IMR-90 (cell line): ENCODE data around the gene BPI. TPM values are rescaled to one million over a fixed set of nuclear protein-coding genes. Genes with fewer than 3 reads are reported as not detected.

Experiments used
- ATAC-seq: fragments of 200-7000 bp; cut with Tn5 transposase; 2 replicates; pipeline ENCODE4 v1.9.1; 2020; ENCODE audit warnings: low read depth, mild to moderate bottlenecking, moderate library complexity
- BruUV-seq: library from RNA; stranded (reverse); fragments of 400-500 nt; replicated peaks from 2 replicates; lab custom pipeline; 2021; lab: Mats Ljungman, UMichigan
- CTCF ChIA-PET: fragments of 300-600 bp; formaldehyde crosslinking; extraction: SDS; loops from one replicate; lab custom pipeline; 2021; ENCODE audit warnings: antibody characterized with exemption; lab: Yijun Ruan, JAX
- POLR2A ChIA-PET: fragments of 300-600 bp; sonication (Branson Sonifier 250); formaldehyde crosslinking; loops from one replicate; lab custom pipeline; 2022; ENCODE audit warnings: antibody characterized with exemption; ENCODE audit not compliant: unreplicated experiment; lab: Charles Lee
- DNase-seq: peaks from one replicate; pipeline ENCODE4 v3.0.0; 2013
- H2AFZ ChIP-seq: replicated peaks from 2 replicates; pipeline ENCODE3; 2013; ENCODE audit warnings: low read length, mild to moderate bottlenecking; ENCODE audit not compliant: poor library complexity
- H2AK5ac ChIP-seq: 2 replicates; pipeline ENCODE4 v1.6.1; 2013; ENCODE audit warnings: low read depth, low read length, inconsistent platforms
- H2AK9ac ChIP-seq: replicated peaks from 2 replicates; pipeline ENCODE3; 2013; ENCODE audit warnings: mild to moderate bottlenecking, low read depth, low read length, moderate library complexity; ENCODE audit not compliant: poor library complexity
- H2BK120ac ChIP-seq: 2 replicates; pipeline ENCODE4 v1.6.1; 2013; ENCODE audit warnings: low read depth, low read length, inconsistent platforms
- H2BK15ac ChIP-seq: 3 replicates; pipeline ENCODE4 v1.6.1; 2013; ENCODE audit warnings: low read depth, low read length, inconsistent platforms
- H2BK20ac ChIP-seq: 2 replicates; pipeline ENCODE4 v1.6.1; 2013; ENCODE audit warnings: low read depth, mild to moderate bottlenecking, inconsistent platforms, low read length, moderate library complexity
- H2BK5ac ChIP-seq: 2 replicates; pipeline ENCODE4 v1.6.1; 2013; ENCODE audit warnings: mild to moderate bottlenecking, low read depth, low read length, inconsistent platforms; ENCODE audit not compliant: poor library complexity, severe bottlenecking
- H3K14ac ChIP-seq: replicated peaks from 2 replicates; pipeline ENCODE4 v1.6.1; 2013; ENCODE audit warnings: low read depth, low read length, inconsistent platforms
- H3K18ac ChIP-seq: 2 replicates; pipeline ENCODE4 v1.6.1; 2013; ENCODE audit warnings: low read depth, low read length, control low read depth
- H3K23ac ChIP-seq: 2 replicates; pipeline ENCODE4 v1.6.1; 2013; ENCODE audit warnings: low read depth, low read length, inconsistent platforms
- H3K27ac ChIP-seq: 2 replicates; pipeline ENCODE4 v1.5.1; 2013; ENCODE audit warnings: mild to moderate bottlenecking, control low read depth, low read length; ENCODE audit not compliant: insufficient read depth
- H3K27me3 ChIP-seq: 2 replicates; pipeline ENCODE4 v1.6.1; 2013; ENCODE audit warnings: low read length; ENCODE audit not compliant: control insufficient read depth, insufficient read depth
- H3K36me3 ChIP-seq: 2 replicates; pipeline ENCODE4 v1.6.1; 2013; ENCODE audit warnings: low read length, mixed read lengths; ENCODE audit not compliant: control insufficient read depth, insufficient read depth
- H3K4ac ChIP-seq: 2 replicates; pipeline ENCODE4 v1.6.1; 2013; ENCODE audit warnings: low read depth, low read length, inconsistent platforms
- H3K4me1 ChIP-seq: 2 replicates; pipeline ENCODE4 v1.6.1; 2013; ENCODE audit warnings: low read length, mixed read lengths; ENCODE audit not compliant: control insufficient read depth, insufficient read depth
- H3K4me2 ChIP-seq: 2 replicates; pipeline ENCODE4 v1.6.1; 2013; ENCODE audit warnings: low read depth, mild to moderate bottlenecking, control low read depth, low read length, moderate library complexity
- H3K4me3 ChIP-seq: 2 replicates; pipeline ENCODE4 v1.5.1; 2013; ENCODE audit warnings: low read depth, mild to moderate bottlenecking, control low read depth, low read length, moderate library complexity; ENCODE audit not compliant: insufficient read depth
- H3K56ac ChIP-seq: 2 replicates; pipeline ENCODE4 v1.6.1; 2013; ENCODE audit warnings: low read length, inconsistent platforms; ENCODE audit not compliant: insufficient read depth; ENCODE audit errors: extremely low read depth
- H3K79me1 ChIP-seq, 2 experiments: 2 replicates each; pipeline ENCODE4 v1.6.1; 2013; ENCODE audit warnings: low read length in 2 of 2, inconsistent platforms in 1 of 2, low read depth in 1 of 2
- H3K9ac ChIP-seq: 2 replicates; pipeline ENCODE4 v1.6.1; 2013; ENCODE audit warnings: low read depth, low read length, control low read depth
- H3K9me1 ChIP-seq: 2 replicates; pipeline ENCODE4 v1.6.1; 2013; ENCODE audit warnings: low read length, inconsistent platforms; ENCODE audit not compliant: insufficient read depth
- H3K9me3 ChIP-seq: 2 replicates; pipeline ENCODE4 v1.6.1; 2013; ENCODE audit warnings: low read length; ENCODE audit not compliant: control insufficient read depth, insufficient read depth
- H4K20me1 ChIP-seq: 2 replicates; pipeline ENCODE4 v1.6.1; 2013; ENCODE audit warnings: low read length, inconsistent platforms; ENCODE audit not compliant: insufficient read depth
- H4K5ac ChIP-seq: 2 replicates; pipeline ENCODE4 v1.6.1; 2013; ENCODE audit warnings: mild to moderate bottlenecking, low read depth, low read length, control low read depth
- H4K8ac ChIP-seq, 2 experiments: 2 replicates each; pipeline ENCODE4 v1.6.1; 2013; ENCODE audit warnings: low read depth in 2 of 2, low read length in 2 of 2, control low read depth in 1 of 2, inconsistent platforms in 1 of 2
- H4K91ac ChIP-seq: 2 replicates; pipeline ENCODE4 v1.6.1; 2013; ENCODE audit warnings: low read depth, low read length, inconsistent platforms; ENCODE audit not compliant: insufficient read depth
- BHLHE40 ChIP-seq: fragments of 150-350 bp; IDR thresholded peaks from 2 replicates; pipeline ENCODE4 v1.6.1; 2016; ENCODE audit warnings: mild to moderate bottlenecking, low read depth, low read length
- FOS ChIP-seq: fragments of 150-350 bp; IDR thresholded peaks from 2 replicates; pipeline ENCODE4 v1.6.1; 2016; ENCODE audit warnings: low read depth, low read length
- NFE2L2 ChIP-seq: fragments of 150-350 bp; IDR thresholded peaks from 2 replicates; pipeline ENCODE4 v1.6.1; 2016; ENCODE audit warnings: low read depth, mild to moderate bottlenecking, low read length
- WGBS, 2 experiments: methylation state at CpG; one replicate each; pipeline versions ENCODE4 v1.1.5 to v1.1.7; 2013; ENCODE audit warnings: missing lambda C conversion rate in 2 of 2; ENCODE audit not compliant: insufficient read length in 1 of 2; ENCODE audit errors: extremely low coverage in 2 of 2; 5-methylcytosine and 5-hydroxymethylcytosine counted together
- dilution Hi-C: fragments of 300-500 bp; cut with HindIII; formaldehyde crosslinking; loops from one replicate; pipeline ENCODE4 v1.14.3; 2018; ENCODE audit warnings: low sequenced_read_pairs; ENCODE audit not compliant: unreplicated experiment
- in situ Hi-C: fragments of 300-500 bp; cut with MboI; formaldehyde crosslinking; loops from 3 replicates; pipeline ENCODE4 v1.14.3; 2019; ENCODE audit warnings: low sequenced_read_pairs, inconsistent platforms, mixed read lengths
- intact Hi-C: fragments of 100-400 bp; cut with micrococcal nuclease; formaldehyde crosslinking; loops from 2 replicates; pipeline ENCODE4 v1.10.0; 2022
- polyA plus RNA-seq, 3 experiments: library from polyadenylated mRNA; depleted of rRNA; stranded (reverse); fragments of >200 nt; gene quantifications; 2 replicates each; pipeline ENCODE4 v1.2.3, GENCODE V29; 2012; ENCODE audit warnings: low replicate concordance in 1 of 3
- total RNA-seq: library from RNA; depleted of rRNA; stranded (reverse); fragments of >200 nt; gene quantifications from 2 replicates; pipeline ENCODE4 v1.2.3, GENCODE V29; 2012
- TF ChIP-seq, protein P1 (sequence below): fragments of 150-350 bp; IDR thresholded peaks from 2 replicates; pipeline ENCODE4 v1.6.1; 2016; ENCODE audit warnings: low read depth, mild to moderate bottlenecking, low read length, moderate library complexity, borderline replicate concordance

The BPI gene
- total and polyA plus RNA-seq, 2 of the 4 experiments (the other 2 are of a cell fraction): 0.05 TPM; not detected in 1

DNA sequence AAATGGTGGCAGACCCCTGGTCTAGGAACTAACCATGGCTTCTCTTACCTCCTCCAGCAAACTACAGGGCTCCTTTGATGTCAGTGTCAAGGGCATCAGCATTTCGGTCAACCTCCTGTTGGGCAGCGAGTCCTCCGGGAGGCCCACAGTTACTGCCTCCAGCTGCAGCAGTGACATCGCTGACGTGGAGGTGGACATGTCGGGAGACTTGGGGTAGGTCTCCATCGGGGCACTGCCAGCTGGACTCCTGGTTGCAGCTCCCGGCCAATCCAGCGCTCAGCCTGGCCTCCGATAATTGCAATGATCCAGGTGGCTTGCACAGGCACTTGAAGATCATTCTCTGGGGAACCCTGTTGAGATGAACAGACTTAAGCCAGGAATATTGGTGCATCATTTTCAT is 50.3 kb downstream of the BPI start:
- Histone ChIP-seq H2BK120ac (no peak overlapping the region), H3K4me2 (no peak overlapping the region), H3K18ac (no peak overlapping the region), H3K36me3 (no peaks in the 10 kb centered on the region), H2AK9ac (no peak overlapping the region), H2BK20ac (no peak overlapping the region), H3K79me1 (no peaks in the 10 kb centered on the region), H3K9me1 (no peaks in the 10 kb centered on the region), H3K14ac (no peak overlapping the region), H2BK5ac (no peak overlapping the region), H3K23ac (no peak overlapping the region), H3K4me1 (no peaks in the 10 kb centered on the region; the same call in 1 of the 2 replicates), H3K9ac (no peak overlapping the region), H3K56ac (no peak overlapping the region), H2AK5ac (no peak overlapping the region), H4K5ac (no peak overlapping the region), H4K20me1 (no peaks in the 10 kb centered on the region), H3K27me3 (peaks cover 6% of the 10 kb centered on the region), H3K4ac (no peak overlapping the region), H3K27ac (no peak overlapping the region), H2AFZ (no peak overlapping the region), H3K4me3 (no peak overlapping the region), H4K8ac (no peak overlapping the region), H3K9me3 (no peaks in the 10 kb centered on the region), H4K91ac (no peak overlapping the region), H2BK15ac (no peak overlapping the region)
- in situ Hi-C loops: no loop called here
- ChIA-PET POLR2A (interaction anchor here (0.6 kb wide), 1 partner anchor 183 kb away, joined by 3 read pairs; no protein-coding TSS in a partner anchor), CTCF (no interaction called here)
- dilution Hi-C loops: no loop called here
- no TSS peak for BruUV-seq
- ATAC-seq (no peak), DNase-seq (no peak)
- intact Hi-C loops: no loop called here
- 80% methylated on average over 6 of the region's 10 CpGs; no CpG with 5 or more reads in 1 of the 2 experiments for WGBS, 2 experiments
- no peak for TF ChIP-seq NFE2L2
- no peak for TF ChIP-seq FOS
- TF ChIP-seq, protein P1, sequence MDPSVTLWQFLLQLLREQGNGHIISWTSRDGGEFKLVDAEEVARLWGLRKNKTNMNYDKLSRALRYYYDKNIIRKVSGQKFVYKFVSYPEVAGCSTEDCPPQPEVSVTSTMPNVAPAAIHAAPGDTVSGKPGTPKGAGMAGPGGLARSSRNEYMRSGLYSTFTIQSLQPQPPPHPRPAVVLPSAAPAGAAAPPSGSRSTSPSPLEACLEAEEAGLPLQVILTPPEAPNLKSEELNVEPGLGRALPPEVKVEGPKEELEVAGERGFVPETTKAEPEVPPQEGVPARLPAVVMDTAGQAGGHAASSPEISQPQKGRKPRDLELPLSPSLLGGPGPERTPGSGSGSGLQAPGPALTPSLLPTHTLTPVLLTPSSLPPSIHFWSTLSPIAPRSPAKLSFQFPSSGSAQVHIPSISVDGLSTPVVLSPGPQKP: no peak
- no peak for TF ChIP-seq BHLHE40
